ENCODE measurements around the gene MVB12B. TPM values are rescaled to one million over a fixed set of nuclear protein-coding genes. Genes with fewer than 3 reads are reported as not detected.

Gene MVB12B
- total and polyA plus RNA-seq, 2 of the 8 experiments (the other 6 are each of a cell fraction or from before 2014, with no cell fraction given): 2.6 to 5.0 TPM

GRCh38 chr9:126330536-126330935, 3.9 kb downstream of the MVB12B start (continued):
- TF ChIP-seq EP300 (IDR thresholded peaks at IDR 0.05; ENCODE audit: borderline replicate concordance in 1 of 2, low read depth in 2 of 2, low read length in 2 of 2): no peak
- no peak for TF ChIP-seq POLR2A (IDR thresholded peaks at IDR 0.05; ENCODE audit: control extremely low read depth in 1 of 2, low read depth in 2 of 2, low read length in 2 of 2)
- TF ChIP-seq HDAC6 (IDR thresholded peaks at IDR 0.05; ENCODE audit: low read depth, low read length): no peak
- no peak for TF ChIP-seq POU5F1 (IDR thresholded peaks at IDR 0.05; ENCODE audit: low read depth, low read length)
